Neuronal stem cell (in vitro differentiated cells): ENCODE data around the gene TSPOAP1.

Experiments
- DNase-seq: peaks from one replicate; pipeline ENCODE4 v3.0.0-alpha.2; 2013; ENCODE audit warnings: low spot score
- H2AFZ ChIP-seq: one replicate; pipeline ENCODE4 v1.6.1; 2013; ENCODE audit warnings: mild to moderate bottlenecking, low read length, inconsistent platforms
- H2AK5ac ChIP-seq: 2 replicates; pipeline ENCODE4 v1.6.1; 2013; ENCODE audit warnings: low read depth, mild to moderate bottlenecking, inconsistent platforms, low read length, moderate library complexity, mixed read lengths
- H2BK120ac ChIP-seq: 2 replicates; pipeline ENCODE4 v1.6.1; 2013; ENCODE audit warnings: low read depth, mild to moderate bottlenecking, inconsistent platforms, low read length, moderate library complexity, mixed read lengths
- H2BK12ac ChIP-seq: one replicate; pipeline ENCODE4 v1.6.1; 2013; ENCODE audit warnings: low read length, inconsistent platforms
- H2BK15ac ChIP-seq: 2 replicates; pipeline ENCODE4 v1.6.1; 2013; ENCODE audit warnings: mild to moderate bottlenecking, low read length, inconsistent platforms, mixed read lengths
- H2BK5ac ChIP-seq: one replicate; pipeline ENCODE4 v1.6.1; 2013; ENCODE audit warnings: inconsistent platforms, mild to moderate bottlenecking, low read length, moderate library complexity
- H3K14ac ChIP-seq: one replicate; pipeline ENCODE4 v1.6.1; 2013; ENCODE audit warnings: low read length, inconsistent platforms
- H3K18ac ChIP-seq: 2 replicates; pipeline ENCODE4 v1.6.1; 2013; ENCODE audit warnings: low read length, inconsistent platforms
- H3K23ac ChIP-seq: 2 replicates; pipeline ENCODE4 v1.6.1; 2013; ENCODE audit warnings: low read depth, mild to moderate bottlenecking, mixed read lengths, low read length, inconsistent platforms; ENCODE audit not compliant: poor library complexity
- H3K27ac ChIP-seq: replicated peaks from 3 replicates; pipeline ENCODE4 v1.5.1; 2013; ENCODE audit warnings: low read length, inconsistent platforms
- H3K27me3 ChIP-seq, 3 experiments: 2 replicates each; pipeline ENCODE4 v1.6.1; 2013; ENCODE audit warnings: low read length in 3 of 3, mild to moderate bottlenecking in 2 of 3, inconsistent platforms in 1 of 3, low read depth in 1 of 3, mixed read lengths in 1 of 3, moderate library complexity in 1 of 3; ENCODE audit not compliant: control insufficient read depth in 3 of 3, insufficient read depth in 3 of 3
- H3K36me3 ChIP-seq, 2 donors: replicated peaks in 1 of 2; 2 replicates each; pipeline ENCODE4 v1.6.1; 2013; ENCODE audit warnings: low read length in 2 of 2; ENCODE audit not compliant: control insufficient read depth in 2 of 2, insufficient read depth in 2 of 2
- H3K4ac ChIP-seq: 2 replicates; pipeline ENCODE4 v1.6.1; 2013; ENCODE audit warnings: inconsistent platforms, mild to moderate bottlenecking, low read length, moderate library complexity
- H3K4me1 ChIP-seq, 2 donors: 1 replicate in 1 of 2; 2 replicates in 1 of 2; pipeline ENCODE4 v1.6.1; 2013; ENCODE audit warnings: low read length in 2 of 2, low read depth in 1 of 2; ENCODE audit not compliant: control insufficient read depth in 2 of 2, insufficient read depth in 1 of 2
- H3K4me2 ChIP-seq: one replicate; pipeline ENCODE4 v1.6.1; 2013; ENCODE audit warnings: mild to moderate bottlenecking, low read length, inconsistent platforms; ENCODE audit not compliant: insufficient read depth, poor library complexity, severe bottlenecking
- H3K4me3 ChIP-seq, 2 donors: 2 replicates each; pipeline ENCODE4 v1.5.1; 2013; ENCODE audit warnings: low read length in 2 of 2, mild to moderate bottlenecking in 2 of 2, inconsistent platforms in 1 of 2, moderate library complexity in 1 of 2
- H3K79me1 ChIP-seq: one replicate; pipeline ENCODE4 v1.6.1; 2013; ENCODE audit warnings: low read depth, mild to moderate bottlenecking, inconsistent platforms, low read length, moderate library complexity
- H3K9ac ChIP-seq: one replicate; pipeline ENCODE4 v1.6.1; 2013; ENCODE audit warnings: mild to moderate bottlenecking, low read depth, low read length, inconsistent platforms; ENCODE audit not compliant: poor library complexity
- H3K9me3 ChIP-seq, 2 donors: replicated peaks in 1 of 2; 2 replicates each; pipeline versions ENCODE3 to v1.6.1; 2013; ENCODE audit warnings: low read length in 2 of 2, mild to moderate bottlenecking in 2 of 2, inconsistent platforms in 1 of 2, low read depth in 1 of 2, mixed read lengths in 1 of 2, moderate library complexity in 1 of 2; ENCODE audit not compliant: control insufficient read depth in 2 of 2, insufficient read depth in 1 of 2
- H4K8ac ChIP-seq: one replicate; pipeline ENCODE4 v1.6.1; 2013; ENCODE audit warnings: low read depth, mild to moderate bottlenecking, inconsistent platforms, low read length, moderate library complexity
- H4K91ac ChIP-seq: one replicate; pipeline ENCODE4 v1.6.1; 2013; ENCODE audit warnings: low read length, low read depth, mild to moderate bottlenecking, inconsistent platforms; ENCODE audit not compliant: poor library complexity
- WGBS, 2 donors: extraction: QIAGEN DNeasy Blood & Tissue Kit; methylation state at CpG; one replicate each; pipeline ENCODE4 v1.1.7; 2013; ENCODE audit warnings: missing lambda C conversion rate in 2 of 2, mixed read lengths in 1 of 2; ENCODE audit not compliant: insufficient read length in 2 of 2, insufficient replicate concordance in 1 of 2; ENCODE audit errors: extremely low coverage in 2 of 2; 5-methylcytosine and 5-hydroxymethylcytosine counted together

Gene TSPOAP1

GRCh38 chr17:58317421-58318064, 11.1 kb downstream of the TSPOAP1 start:
- peaks cover 0 to 12% of the 10 kb centered on the region in 2 donors for H3K36me3 ChIP-seq

GRCh38 chr17:58316260-58316960, 12.2 kb downstream of the TSPOAP1 start:
- Histone ChIP-seq H3K9ac (no peak overlapping the region), H3K23ac (peak overlapping the region; percentile 73), H2AK5ac (no peak overlapping the region), H3K4me1 (no peaks in the 10 kb centered on the region), H3K4ac (no peak overlapping the region), H2BK5ac (no peak overlapping the region), H2AFZ (no peak overlapping the region), H4K8ac (no peak overlapping the region), H3K27me3 (no peaks in the 10 kb centered on the region), H4K91ac (no peak overlapping the region), H3K4me3 (no peak overlapping the region), H2BK120ac (no peak overlapping the region), H3K27ac (no peak overlapping the region), H2BK12ac (peak overlapping the region; percentile 3), H3K79me1 (no peaks in the 10 kb centered on the region), H3K36me3 (peaks cover 0 to 6% of the 10 kb centered on the region in 2 donors), H3K4me2 (no peak overlapping the region), H3K18ac (no peak overlapping the region), H3K14ac (no peak overlapping the region), H3K9me3 (no peaks in the 10 kb centered on the region), H2BK15ac (no peak overlapping the region)
- DNase-seq = no peak
- WGBS, 2 donors = no CpG with 5 or more reads among the region's 8 CpGs

More at GRCh38 chr17:58317421-58318064, 11.1 kb downstream of the TSPOAP1 start:
- Histone ChIP-seq H4K91ac (no peak overlapping the region), H3K23ac (no peak overlapping the region), H2BK120ac (no peak overlapping the region), H3K18ac (no peak overlapping the region), H2BK5ac (no peak overlapping the region), H2AFZ (no peak overlapping the region), H3K4ac (no peak overlapping the region), H3K4me1 (no peaks in the 10 kb centered on the region), H2AK5ac (peak overlapping the region; percentile 19), H3K9ac (no peak overlapping the region), H2BK15ac (peak overlapping the region; percentile 67), H3K9me3 (no peaks in the 10 kb centered on the region), H3K14ac (no peak overlapping the region), H3K4me3 (no peak overlapping the region), H2BK12ac (no peak overlapping the region), H4K8ac (no peak overlapping the region), H3K4me2 (no peak overlapping the region), H3K27ac (no peak overlapping the region), H3K27me3 (no peaks in the 10 kb centered on the region), H3K79me1 (no peaks in the 10 kb centered on the region)
- no peak for DNase-seq
- WGBS, 2 donors = no CpG with 5 or more reads among the region's 5 CpGs

GRCh38 chr17:58315750-58316149, 12.8 kb downstream of the TSPOAP1 start:
- DNase-seq = no peak
- H2BK5ac ChIP-seq = no peak overlapping the region
- H4K8ac ChIP-seq = no peak overlapping the region
- H3K27ac ChIP-seq = no peak overlapping the region
- no CpG with 5 or more reads among the region's 4 CpGs for WGBS, 2 donors
- H3K4ac ChIP-seq = no peak overlapping the region
- H3K9ac ChIP-seq = no peak overlapping the region
- H3K4me3 ChIP-seq = no peak overlapping the region
- no peak overlapping the region for H4K91ac ChIP-seq
- no peak overlapping the region for H2BK12ac ChIP-seq
- peak overlapping the region; percentile 73 for H3K23ac ChIP-seq
- no peaks in the 10 kb centered on the region for H3K27me3 ChIP-seq
- H3K18ac ChIP-seq = no peak overlapping the region
- H2AK5ac ChIP-seq = no peak overlapping the region
- no peaks in the 10 kb centered on the region for H3K79me1 ChIP-seq
- no peak overlapping the region for H3K14ac ChIP-seq
- no peak overlapping the region for H2AFZ ChIP-seq
- H3K9me3 ChIP-seq = no peaks in the 10 kb centered on the region
- H3K4me2 ChIP-seq = no peak overlapping the region
- H3K36me3 ChIP-seq = peaks cover 0 to 6% of the 10 kb centered on the region in 2 donors
- H3K4me1 ChIP-seq = no peaks in the 10 kb centered on the region
- no peak overlapping the region for H2BK120ac ChIP-seq
- no peak overlapping the region for H2BK15ac ChIP-seq

- Histone ChIP-seq H3K27ac (no peak overlapping the region), H3K4me1 (no peaks in the 10 kb centered on the region), H2BK5ac (no peak overlapping the region), H4K8ac (no peak overlapping the region), H3K4me3 (no peak overlapping the region), H3K14ac (no peak overlapping the region), H3K27me3 (no peaks in the 10 kb centered on the region), H3K4me2 (no peak overlapping the region), H2AFZ (no peak overlapping the region), H3K18ac (no peak overlapping the region), H2AK5ac (no peak overlapping the region), H3K79me1 (no peaks in the 10 kb centered on the region), H3K4ac (no peak overlapping the region), H3K23ac (no peak overlapping the region), H3K9ac (no peak overlapping the region), H2BK12ac (no peak overlapping the region), H2BK15ac (no peak overlapping the region), H4K91ac (no peak overlapping the region), H2BK120ac (no peak overlapping the region), H3K9me3 (no peaks in the 10 kb centered on the region), H3K36me3 (peaks cover 0 to 6% of the 10 kb centered on the region in 2 donors)
- DNase-seq = no peak
- WGBS, 2 donors = no CpG with 5 or more reads among the region's 6 CpGs
These were observed 13.3 kb downstream of the TSPOAP1 start for GRCh38 chr17:58315281-58315711.
